HG03175 (cell line): ENCODE data around the gene RPS6KB1.
"Not testable (repeated sequence)": the region's sequence is repeated elsewhere in the genome, so short reads cannot be mapped to it uniquely, and the experiment has no call there.

ENCODE experiments used
- ATAC-seq: cut with Tn5 transposase; IDR thresholded peaks from one replicate; pipeline ENCODE4 v1.9.1; 2021; ENCODE audit warnings: mild to moderate bottlenecking, moderate library complexity; ENCODE audit not compliant: unreplicated experiment

Gene RPS6KB1

DNA sequence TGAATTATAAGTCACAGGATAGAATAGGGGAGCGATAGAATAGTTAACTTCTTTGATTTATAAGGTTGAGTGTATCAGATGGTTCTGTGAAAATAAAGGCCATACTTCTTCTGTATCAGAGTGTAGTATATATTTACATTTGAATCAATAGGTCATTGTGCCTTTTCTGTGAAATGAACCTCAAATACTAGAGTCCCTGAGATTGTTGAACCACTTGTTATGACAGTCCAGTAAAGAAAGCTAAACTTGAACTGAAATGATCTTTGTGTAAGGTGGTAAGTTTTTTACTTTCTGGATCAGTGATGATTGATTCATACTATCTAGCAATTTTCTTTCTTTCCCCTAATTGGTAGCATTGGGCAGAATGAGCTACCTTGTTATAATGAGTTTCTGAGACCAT lies 40.4 kb downstream of the RPS6KB1 start:
- ATAC-seq, result not testable (repeated sequence)

DNA sequence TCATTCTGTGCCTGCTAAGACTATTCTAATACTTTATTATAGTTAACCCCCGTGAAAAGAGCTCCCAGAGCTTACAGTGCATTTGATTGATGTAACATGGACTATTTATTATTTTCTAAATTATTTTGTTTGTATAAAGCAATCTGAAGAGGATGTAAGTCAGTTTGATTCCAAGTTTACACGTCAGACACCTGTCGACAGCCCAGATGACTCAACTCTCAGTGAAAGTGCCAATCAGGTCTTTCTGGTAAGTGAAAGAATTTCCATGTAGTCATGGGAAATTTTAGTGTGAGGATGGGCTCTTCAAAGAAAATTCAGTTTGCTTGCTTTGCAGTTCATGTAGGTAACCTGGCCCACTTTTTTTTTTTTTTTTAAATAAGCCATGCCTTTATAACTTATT lies 47.8 kb downstream of the RPS6KB1 start:
- not testable (repeated sequence) for ATAC-seq

DNA sequence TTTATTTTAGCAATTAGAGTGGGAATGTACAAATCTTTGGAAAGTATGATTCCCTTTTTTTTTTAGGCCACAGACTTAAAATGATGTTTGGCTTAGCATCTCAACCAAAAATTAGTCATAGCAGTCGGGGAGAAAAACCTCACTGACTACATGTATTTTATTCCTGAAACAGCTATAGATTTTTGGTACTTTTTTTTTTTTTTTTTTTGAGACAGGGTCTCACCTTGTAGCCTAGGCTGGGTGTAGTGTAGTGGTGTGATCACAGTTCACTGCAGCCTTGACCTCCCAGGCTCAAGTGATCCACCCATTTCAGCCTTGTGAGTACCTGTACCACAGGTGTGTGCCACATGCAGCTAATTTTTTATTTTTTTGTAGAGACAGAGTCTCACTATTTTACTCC lies 48.2 kb downstream of the RPS6KB1 start:
- ATAC-seq, result no peak

DNA sequence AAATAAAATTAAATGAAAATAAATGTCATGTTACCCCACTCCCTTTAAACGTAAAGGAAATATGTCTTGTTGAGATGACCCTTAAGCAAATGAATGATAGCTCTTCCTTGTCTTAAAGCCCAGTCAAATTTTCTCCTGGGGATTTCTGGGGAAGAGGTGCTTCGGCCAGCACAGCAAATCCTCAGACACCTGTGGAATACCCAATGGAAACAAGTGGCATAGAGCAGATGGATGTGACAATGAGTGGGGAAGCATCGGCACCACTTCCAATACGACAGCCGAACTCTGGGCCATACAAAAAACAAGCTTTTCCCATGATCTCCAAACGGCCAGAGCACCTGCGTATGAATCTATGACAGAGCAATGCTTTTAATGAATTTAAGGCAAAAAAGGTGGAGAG lies 53.5 kb downstream of the RPS6KB1 start:
- ATAC-seq, result not testable (repeated sequence)

DNA sequence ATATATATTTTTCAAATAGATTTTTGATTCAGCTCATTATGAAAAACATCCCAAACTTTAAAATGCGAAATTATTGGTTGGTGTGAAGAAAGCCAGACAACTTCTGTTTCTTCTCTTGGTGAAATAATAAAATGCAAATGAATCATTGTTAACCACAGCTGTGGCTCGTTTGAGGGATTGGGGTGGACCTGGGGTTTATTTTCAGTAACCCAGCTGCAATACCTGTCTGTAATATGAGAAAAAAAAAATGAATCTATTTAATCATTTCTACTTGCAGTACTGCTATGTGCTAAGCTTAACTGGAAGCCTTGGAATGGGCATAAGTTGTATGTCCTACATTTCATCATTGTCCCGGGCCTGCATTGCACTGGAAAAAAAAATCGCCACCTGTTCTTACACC lies 54.4 kb downstream of the RPS6KB1 start:
- not testable (repeated sequence) for ATAC-seq

DNA sequence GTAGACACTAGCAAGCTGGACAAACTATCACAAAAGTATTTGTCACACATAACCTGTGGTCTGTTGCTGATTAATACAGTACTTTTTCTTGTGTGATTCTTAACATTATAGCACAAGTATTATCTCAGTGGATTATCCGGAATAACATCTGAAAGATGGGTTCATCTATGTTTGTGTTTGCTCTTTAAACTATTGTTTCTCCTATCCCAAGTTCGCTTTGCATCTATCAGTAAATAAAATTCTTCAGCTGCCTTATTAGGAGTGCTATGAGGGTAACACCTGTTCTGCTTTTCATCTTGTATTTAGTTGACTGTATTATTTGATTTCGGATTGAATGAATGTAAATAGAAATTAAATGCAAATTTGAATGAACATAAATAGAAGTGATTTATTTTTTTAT lies 57.1 kb downstream of the RPS6KB1 start:
- no peak for ATAC-seq

DNA sequence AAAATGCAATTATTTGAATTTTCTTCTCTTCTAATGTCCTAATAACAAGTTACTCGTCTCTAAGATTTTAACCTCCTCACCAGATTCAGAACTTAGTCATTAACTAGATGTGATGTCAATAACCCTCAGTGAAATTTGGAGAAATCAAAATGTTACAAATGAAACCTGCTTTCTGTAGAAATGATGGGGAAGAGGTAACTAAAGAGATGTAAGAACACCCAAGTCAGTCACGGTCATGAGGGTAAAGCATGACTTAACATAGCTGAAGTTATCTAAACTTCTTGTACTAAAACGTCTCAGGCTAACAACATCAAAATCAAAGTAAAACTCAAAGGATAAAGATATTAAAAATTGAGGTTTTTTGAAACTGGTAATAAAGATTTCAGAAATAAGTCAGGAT lies 61.9 kb downstream of the RPS6KB1 start:
- no peak for ATAC-seq

DNA sequence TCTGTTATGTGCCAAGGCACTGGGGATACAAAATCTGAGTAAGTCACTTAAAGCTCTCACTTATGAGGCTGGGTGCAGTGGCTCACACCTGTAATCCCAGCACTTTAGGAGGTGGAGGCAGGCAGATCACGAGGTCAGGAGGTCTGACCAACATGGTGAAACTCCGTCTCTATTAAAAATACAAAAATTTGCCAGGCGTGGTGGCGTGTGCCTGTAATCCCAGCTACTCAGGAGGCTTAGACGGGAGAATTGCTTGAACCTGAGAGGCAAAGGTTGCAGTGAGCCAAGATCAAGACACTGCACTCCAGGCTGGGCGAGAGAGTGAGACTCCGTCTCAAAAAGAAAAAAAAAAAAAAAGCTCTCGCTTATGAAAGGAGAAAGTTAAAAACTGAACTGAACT lies 66.7 kb downstream of the RPS6KB1 start:
- ATAC-seq, result not testable (repeated sequence)

DNA sequence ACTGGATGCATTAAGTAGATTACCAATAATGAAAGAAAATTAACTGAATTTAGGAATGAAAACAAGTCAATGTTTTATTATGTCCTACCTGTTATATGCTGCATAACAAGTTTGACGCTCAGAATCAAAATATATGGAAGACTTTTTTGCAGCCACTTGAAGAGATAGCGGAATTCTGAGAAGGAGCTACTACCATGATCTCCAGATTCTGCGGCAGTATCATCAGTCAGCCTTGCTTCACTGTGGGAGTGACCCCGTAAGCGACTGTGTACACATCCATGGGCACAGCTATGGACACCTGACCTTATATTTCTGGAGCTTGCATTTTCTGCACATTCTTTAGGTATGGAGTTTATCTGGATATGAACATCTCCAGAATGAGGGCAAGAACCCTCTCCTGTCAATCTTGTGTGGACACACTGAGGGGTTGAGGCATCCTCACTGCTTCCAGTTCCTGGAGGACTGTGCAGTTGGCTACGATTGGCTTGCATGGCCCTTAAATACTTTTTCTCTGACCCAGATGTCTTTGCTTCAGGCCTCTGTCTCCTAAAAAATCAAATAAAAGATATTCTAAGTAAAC lies 69.9 kb downstream of the RPS6KB1 start:
- no peak for ATAC-seq

DNA sequence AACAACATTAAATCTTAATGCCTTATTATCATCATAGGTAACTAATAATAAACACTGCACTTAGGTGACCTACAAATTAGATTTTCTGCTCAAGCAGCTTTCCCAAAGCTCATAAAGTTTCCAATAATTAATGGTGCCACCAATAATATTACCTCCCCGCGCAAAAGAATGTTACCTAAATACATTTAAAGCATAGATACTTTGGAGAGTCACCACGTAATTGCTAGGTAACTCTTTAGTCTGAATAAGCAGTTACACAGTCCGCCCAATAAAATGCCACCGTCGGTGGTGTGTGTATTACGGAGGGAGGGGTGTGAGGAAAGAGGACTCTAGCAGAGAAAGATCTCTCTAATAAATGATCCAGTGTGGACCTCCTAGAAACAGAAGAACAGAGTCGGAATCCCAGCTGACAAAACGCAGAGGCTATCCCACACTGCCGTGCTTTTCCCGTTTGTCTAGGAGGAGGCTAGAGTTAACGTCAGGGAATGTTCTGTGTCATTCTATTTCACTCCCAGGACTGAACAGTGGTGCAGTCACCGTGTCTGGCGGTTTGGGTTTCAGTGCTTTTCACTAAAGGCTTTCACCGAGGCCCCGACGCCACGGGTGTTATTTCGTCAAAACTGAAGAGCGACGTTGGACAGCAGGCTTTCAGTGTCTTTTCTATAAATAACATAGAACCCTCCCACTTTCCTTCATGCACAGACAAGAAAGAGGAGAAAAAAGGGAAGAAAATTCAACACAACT lies 71.0 kb downstream of the RPS6KB1 start:
- peak; percentile 43 for ATAC-seq

DNA sequence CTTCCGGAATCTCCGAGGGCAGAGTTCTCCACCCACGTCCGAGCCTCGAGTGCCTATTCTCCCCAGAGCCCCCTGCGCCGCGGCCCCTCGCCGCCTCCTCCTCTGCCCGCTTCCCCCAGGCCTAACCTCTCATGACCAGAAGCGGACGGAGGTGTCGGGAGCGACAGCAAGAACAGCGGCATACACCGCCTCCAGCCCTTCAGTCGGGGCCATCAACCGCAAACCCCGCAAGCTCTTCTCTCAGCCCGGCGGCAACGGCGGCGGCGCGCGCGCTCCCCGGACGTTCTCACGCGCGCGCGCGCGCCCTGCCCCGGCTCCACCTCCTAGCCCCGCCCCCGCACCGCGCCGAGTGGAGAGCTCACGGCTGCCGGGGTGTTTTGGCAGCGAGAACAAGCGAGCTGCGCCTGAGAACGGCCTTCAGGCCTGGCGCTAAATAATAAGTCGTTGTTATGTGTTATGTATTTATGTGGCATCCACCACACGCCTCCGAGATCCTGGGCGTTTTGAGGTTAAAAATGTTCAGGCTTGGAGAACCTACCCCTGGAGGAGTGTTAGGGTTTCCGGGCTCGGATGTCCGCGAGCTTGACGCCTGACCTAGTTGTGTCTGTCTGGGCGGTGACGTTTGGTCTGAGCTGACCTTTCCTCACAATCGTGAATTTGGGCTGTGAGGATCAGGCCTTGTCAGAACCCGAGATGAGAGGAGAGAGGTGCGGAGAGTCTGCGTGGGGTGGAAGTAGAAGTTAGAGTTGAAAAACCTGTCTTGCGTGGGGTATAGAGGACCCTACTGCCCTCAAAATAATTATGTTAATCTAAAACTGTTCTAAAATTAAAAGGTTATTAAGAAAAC lies 71.8 kb downstream of the RPS6KB1 start, which contains the start of gene RNFT1:
Gene RNFT1 (minus strand): TSS at position 259 of the 847 bp plus-strand sequence. CDS start 77 bp downstream, at position 182.
- peak; percentile 84 for ATAC-seq

DNA sequence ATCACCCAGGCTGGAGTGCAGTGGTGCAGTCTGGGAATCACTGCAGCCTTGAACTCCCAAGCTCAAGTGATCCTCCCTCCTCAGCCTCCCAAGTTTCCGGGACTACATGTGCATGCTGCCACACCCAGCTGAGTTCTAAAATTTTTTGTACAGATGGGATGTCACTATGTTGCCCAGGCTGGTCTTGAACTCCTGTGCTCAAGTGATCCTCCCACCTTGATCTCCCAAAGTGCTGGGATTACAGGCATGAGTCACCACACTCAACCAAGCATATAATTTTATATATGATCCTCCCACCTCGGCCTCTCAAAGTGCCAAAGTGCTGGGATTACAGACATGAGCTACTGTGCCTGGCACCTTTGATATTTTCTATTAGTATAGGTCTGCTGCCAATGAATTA lies 78.8 kb downstream of the RPS6KB1 start:
- ATAC-seq, result not testable (repeated sequence)

DNA sequence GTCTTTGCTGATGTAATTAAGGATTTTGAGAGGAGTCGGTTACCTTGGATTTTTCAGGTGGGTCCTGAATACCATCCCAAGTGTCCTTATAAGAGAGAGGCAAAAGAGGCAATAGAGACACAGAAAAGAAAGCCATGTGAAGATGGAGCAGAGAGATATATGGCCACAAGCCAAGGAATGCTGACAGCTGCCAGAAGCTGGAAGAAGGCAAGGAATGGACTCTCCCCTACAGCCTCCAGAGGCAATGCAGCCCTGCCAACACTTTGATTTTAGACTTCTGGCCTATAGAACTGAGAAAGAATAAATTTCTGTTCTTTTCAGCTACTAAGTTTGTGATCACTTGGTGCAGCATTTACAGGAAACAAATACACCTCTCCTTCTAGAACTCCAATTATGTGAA lies 79.9 kb downstream of the RPS6KB1 start:
- no peak for ATAC-seq

DNA sequence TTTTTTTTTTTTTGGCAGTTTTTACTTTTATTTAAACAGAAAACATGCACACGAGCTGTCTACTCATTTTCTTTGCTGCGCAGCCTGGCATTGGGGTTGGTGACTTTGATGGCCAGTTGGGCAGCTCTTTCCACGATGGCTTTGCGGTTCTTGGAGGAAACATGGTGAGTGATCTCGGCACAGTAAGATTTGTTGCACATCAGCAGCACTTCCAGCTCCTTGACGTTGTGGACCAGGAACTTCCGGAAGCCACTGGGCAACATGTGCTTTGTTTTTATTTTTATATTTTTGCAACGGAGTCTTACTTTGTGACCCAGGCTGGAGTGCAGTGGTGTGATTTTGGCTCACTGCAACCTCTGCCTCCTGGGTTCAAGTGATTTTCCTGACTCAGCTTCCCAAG lies 80.6 kb downstream of the RPS6KB1 start:
- ATAC-seq, result not testable (repeated sequence)

DNA sequence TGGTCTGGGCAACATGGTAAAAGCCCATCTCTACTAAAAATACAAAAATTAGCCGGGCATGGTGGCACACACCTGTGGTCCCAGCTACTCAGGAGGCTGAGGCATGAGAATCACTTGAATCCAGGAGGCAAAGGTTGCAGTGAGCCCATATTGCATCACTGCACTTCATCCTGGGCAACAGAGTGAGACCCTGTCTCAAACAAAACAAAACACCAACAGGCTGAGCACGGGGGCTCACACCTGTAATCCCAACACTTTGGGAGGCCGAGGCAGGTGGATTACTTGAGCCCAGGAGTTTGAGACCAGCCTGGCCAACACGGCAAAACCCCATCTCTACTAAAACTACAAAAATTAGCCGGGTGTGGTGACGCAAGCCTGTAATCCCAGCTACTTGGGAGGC lies 82.2 kb downstream of the RPS6KB1 start:
- not testable (repeated sequence) for ATAC-seq

DNA sequence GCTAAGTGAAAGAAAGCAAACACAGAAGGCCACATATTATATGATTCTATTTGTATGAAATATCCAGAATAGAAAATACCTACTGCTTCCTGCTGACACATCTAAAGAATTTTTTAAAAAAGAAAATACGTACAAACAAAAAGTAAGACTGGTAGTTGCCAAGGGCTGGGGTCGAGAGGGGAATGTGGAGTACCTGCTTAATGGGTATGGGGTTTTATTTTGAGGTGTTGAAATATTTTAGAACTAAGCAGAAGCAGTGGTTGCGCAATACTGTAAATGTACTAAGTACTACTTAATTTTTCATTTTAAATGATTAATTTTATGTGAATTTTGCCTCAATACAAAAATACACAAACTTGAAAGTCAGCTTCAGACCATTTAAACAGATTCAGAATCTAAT lies 103.7 kb downstream of the RPS6KB1 start:
- not testable (repeated sequence) for ATAC-seq
